ENCODE measurements around the gene HSPA14. TPM values are rescaled to one million over a fixed set of nuclear protein-coding genes. Genes with fewer than 3 reads are reported as not detected.

HSPA14 gene
- total RNA-seq (7.4 and 8.5 TPM in 2 replicates), polyA plus RNA-seq (14.3 and 21.8 TPM in 2 replicates), polyA minus RNA-seq (ENCODE audit: low replicate concordance) (0.44 TPM in 1 of 2 replicates, not detected in the other)
- 8.8 and 15.6 TPM in 2 replicates for polyA plus RNA-seq (2012)

- Histone ChIP-seq H3K36me3 (ENCODE audit: control insufficient read depth, insufficient read depth, low read length) (peaks cover 5% of the 10 kb centered on the region), H2AFZ (ENCODE audit: low read length) (peak within 1 kb of the TSS; percentile 88), H3K27ac (ENCODE audit: insufficient read depth, low read length) (peak within 1 kb of the TSS; percentile 92), H3K4me2 (ENCODE audit: extremely low read depth, insufficient read depth, low read length) (peak within 1 kb of the TSS; percentile 94), H3K9ac (ENCODE audit: insufficient read depth, low read length) (peak within 1 kb of the TSS; percentile 97), H3K79me2 (ENCODE audit: control insufficient read depth, insufficient read depth, low read length) (peaks cover 27% of the 10 kb centered on the region), H3K27me3 (ENCODE audit: control insufficient read depth, insufficient read depth, low read length) (no peaks in the 10 kb centered on the region), H3K4me1 (ENCODE audit: control insufficient read depth, extremely low read depth, insufficient read depth, low read length) (no peaks in the 10 kb centered on the region), H3K4me3 (replicated peaks in 1 of 4; ENCODE audit: control extremely low read depth in 1 of 4, insufficient read depth in 1 of 4, low read depth in 3 of 4, low read length in 4 of 4) (peak within 1 kb of the TSS; percentile 85 to 92 (median 90)), H3K9me3 (ENCODE audit: control insufficient read depth, insufficient read depth, low read depth, low read length) (no peaks in the 10 kb centered on the region), H4K20me1 (ENCODE audit: control insufficient read depth, extremely low read depth, insufficient read depth, low read length) (no peaks in the 10 kb centered on the region)
- TF ChIP-seq CTCF (conservative IDR thresholded peaks at IDR 0.05 in 1 of 2, IDR thresholded peaks at IDR 0.05 in 1 of 2; ENCODE audit: low read depth in 1 of 2, low read length in 2 of 2) (no peak), EZH2 (IDR thresholded peaks at IDR 0.05; ENCODE audit: low read length, missing control alignments) (no peak)
- peak; percentile 98 to 99 for DNase-seq (ENCODE audit: low read depth in 2 of 2)
Observed at GRCh38 chr10:14837757-14838581, at the start of gene HSPA14, which contains the start of the genes CDNF and MSANTD7. Gene HSPA14, plus strand, starts transcription at chr10:14838306. Its CDS starts 97 bp downstream, at chr10:14838403. Gene CDNF, minus strand, starts transcription at chr10:14838037. Its CDS starts 91 bp downstream, at chr10:14837946. Gene MSANTD7, plus strand, starts transcription at chr10:14838306. Its CDS starts 3,979 bp downstream, at chr10:14842285.

GRCh38 chr10:14798636-14799035, 39.5 kb upstream of the HSPA14 start:
- Histone ChIP-seq H3K4me2 (ENCODE audit: extremely low read depth, insufficient read depth, low read length) (no peak overlapping the region), H3K4me1 (ENCODE audit: control insufficient read depth, extremely low read depth, insufficient read depth, low read length) (no peaks in the 10 kb centered on the region), H3K27me3 (ENCODE audit: control insufficient read depth, insufficient read depth, low read length) (peaks cover 13% of the 10 kb centered on the region), H3K79me2 (ENCODE audit: control insufficient read depth, insufficient read depth, low read length) (no peaks in the 10 kb centered on the region), H3K9me3 (ENCODE audit: control insufficient read depth, insufficient read depth, low read depth, low read length) (no peaks in the 10 kb centered on the region), H3K36me3 (ENCODE audit: control insufficient read depth, insufficient read depth, low read length) (no peaks in the 10 kb centered on the region), H3K27ac (ENCODE audit: insufficient read depth, low read length) (no peak overlapping the region), H3K4me3 (replicated peaks in 1 of 4; ENCODE audit: control extremely low read depth in 1 of 4, insufficient read depth in 1 of 4, low read depth in 3 of 4, low read length in 4 of 4) (no peak overlapping the region), H3K9ac (ENCODE audit: insufficient read depth, low read length) (no peak overlapping the region), H2AFZ (ENCODE audit: low read length) (no peak overlapping the region), H4K20me1 (ENCODE audit: control insufficient read depth, extremely low read depth, insufficient read depth, low read length) (no peaks in the 10 kb centered on the region)
- no peak for DNase-seq (ENCODE audit: low read depth in 2 of 2)
- TF ChIP-seq EZH2 (IDR thresholded peaks at IDR 0.05; ENCODE audit: low read length, missing control alignments) (no peak), CTCF (conservative IDR thresholded peaks at IDR 0.05 in 1 of 2, IDR thresholded peaks at IDR 0.05 in 1 of 2; ENCODE audit: low read depth in 1 of 2, low read length in 2 of 2) (no peak)

GRCh38 chr10:14800397-14800796, 37.7 kb upstream of the HSPA14 start:
- no peak overlapping the region for H2AFZ ChIP-seq (ENCODE audit: low read length)
- TF ChIP-seq CTCF (conservative IDR thresholded peaks at IDR 0.05 in 1 of 2, IDR thresholded peaks at IDR 0.05 in 1 of 2; ENCODE audit: low read depth in 1 of 2, low read length in 2 of 2), result no peak
- TF ChIP-seq EZH2 (IDR thresholded peaks at IDR 0.05; ENCODE audit: low read length, missing control alignments), result no peak
- no peaks in the 10 kb centered on the region for H3K36me3 ChIP-seq (ENCODE audit: control insufficient read depth, insufficient read depth, low read length)
- no peak overlapping the region for H3K4me3 ChIP-seq (replicated peaks in 1 of 4; ENCODE audit: control extremely low read depth in 1 of 4, insufficient read depth in 1 of 4, low read depth in 3 of 4, low read length in 4 of 4)
- H3K9ac ChIP-seq (ENCODE audit: insufficient read depth, low read length), result no peak overlapping the region
- H4K20me1 ChIP-seq (ENCODE audit: control insufficient read depth, extremely low read depth, insufficient read depth, low read length), result no peaks in the 10 kb centered on the region
- H3K79me2 ChIP-seq (ENCODE audit: control insufficient read depth, insufficient read depth, low read length), result no peaks in the 10 kb centered on the region
- peaks cover 13% of the 10 kb centered on the region for H3K27me3 ChIP-seq (ENCODE audit: control insufficient read depth, insufficient read depth, low read length)
- DNase-seq (ENCODE audit: low read depth in 2 of 2), result no peak
- H3K4me1 ChIP-seq (ENCODE audit: control insufficient read depth, extremely low read depth, insufficient read depth, low read length), result no peaks in the 10 kb centered on the region
- no peaks in the 10 kb centered on the region for H3K9me3 ChIP-seq (ENCODE audit: control insufficient read depth, insufficient read depth, low read depth, low read length)
- H3K4me2 ChIP-seq (ENCODE audit: extremely low read depth, insufficient read depth, low read length), result no peak overlapping the region
- no peak overlapping the region for H3K27ac ChIP-seq (ENCODE audit: insufficient read depth, low read length)
